B cell (primary cell): Measurements from ENCODE around the gene FAM90A26.
"Not testable (repeated sequence)": the region's sequence is repeated elsewhere in the genome, so short reads cannot be mapped to it uniquely, and the experiment has no call there.

Experiments used
- EZH2 ChIP-seq: IDR thresholded peaks from 2 replicates; pipeline ENCODE4 v1.6.1; 2012; ENCODE audit warnings: borderline replicate concordance, low read depth, mild to moderate bottlenecking, moderate library complexity, low read length; ENCODE audit not compliant: insufficient read depth, poor library complexity, severe bottlenecking
- TF ChIP-seq, protein P1 (sequence below): fragments of 200-600 bp; IDR thresholded peaks from one replicate; pipeline ENCODE4 v1.8.0; 2022; ENCODE audit warnings: antibody characterized with exemption, mild to moderate bottlenecking

DNA sequence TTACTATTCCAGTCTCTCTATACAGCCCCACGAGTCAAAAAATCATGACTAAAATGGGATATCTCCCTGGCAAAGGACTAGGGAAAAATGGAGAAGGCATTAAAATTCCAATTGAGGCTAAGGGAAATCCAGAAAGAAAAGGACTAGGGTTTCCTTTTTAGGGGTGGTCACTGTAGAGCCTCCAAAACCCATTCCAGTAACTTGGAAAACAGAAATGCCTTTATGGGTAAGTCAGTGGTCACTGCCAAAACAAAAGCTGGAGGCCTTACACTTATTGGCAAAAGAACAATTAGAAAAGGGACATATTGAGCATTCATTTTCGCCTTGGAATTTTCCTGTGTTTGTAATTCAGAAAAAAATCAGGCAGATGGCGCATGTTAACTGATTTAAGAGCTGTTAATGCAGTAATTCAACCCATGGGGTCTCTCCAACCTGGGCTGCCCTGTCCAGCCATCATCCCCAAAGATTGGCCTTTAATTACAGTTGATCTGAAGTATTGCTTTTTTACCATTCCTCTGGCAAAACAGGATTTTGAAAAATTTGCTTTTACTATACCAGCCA lies 44.5 kb upstream of the FAM90A26 start:
- TF ChIP-seq, protein P1, sequence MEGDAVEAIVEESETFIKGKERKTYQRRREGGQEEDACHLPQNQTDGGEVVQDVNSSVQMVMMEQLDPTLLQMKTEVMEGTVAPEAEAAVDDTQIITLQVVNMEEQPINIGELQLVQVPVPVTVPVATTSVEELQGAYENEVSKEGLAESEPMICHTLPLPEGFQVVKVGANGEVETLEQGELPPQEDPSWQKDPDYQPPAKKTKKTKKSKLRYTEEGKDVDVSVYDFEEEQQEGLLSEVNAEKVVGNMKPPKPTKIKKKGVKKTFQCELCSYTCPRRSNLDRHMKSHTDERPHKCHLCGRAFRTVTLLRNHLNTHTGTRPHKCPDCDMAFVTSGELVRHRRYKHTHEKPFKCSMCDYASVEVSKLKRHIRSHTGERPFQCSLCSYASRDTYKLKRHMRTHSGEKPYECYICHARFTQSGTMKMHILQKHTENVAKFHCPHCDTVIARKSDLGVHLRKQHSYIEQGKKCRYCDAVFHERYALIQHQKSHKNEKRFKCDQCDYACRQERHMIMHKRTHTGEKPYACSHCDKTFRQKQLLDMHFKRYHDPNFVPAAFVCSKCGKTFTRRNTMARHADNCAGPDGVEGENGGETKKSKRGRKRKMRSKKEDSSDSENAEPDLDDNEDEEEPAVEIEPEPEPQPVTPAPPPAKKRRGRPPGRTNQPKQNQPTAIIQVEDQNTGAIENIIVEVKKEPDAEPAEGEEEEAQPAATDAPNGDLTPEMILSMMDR, result not testable (repeated sequence)
- not testable (repeated sequence) for TF ChIP-seq EZH2
